CD4-positive, alpha-beta T cell treated with Interleukin-12 subunit alpha and Interleukin-12 subunit beta, for 1 hour (primary cell): Measurements from ENCODE around the gene BCAS1.

Source experiments
- DNase-seq: peaks from one replicate; pipeline ENCODE4 v3.0.0-alpha.2; 2020

BCAS1 gene

DNA sequence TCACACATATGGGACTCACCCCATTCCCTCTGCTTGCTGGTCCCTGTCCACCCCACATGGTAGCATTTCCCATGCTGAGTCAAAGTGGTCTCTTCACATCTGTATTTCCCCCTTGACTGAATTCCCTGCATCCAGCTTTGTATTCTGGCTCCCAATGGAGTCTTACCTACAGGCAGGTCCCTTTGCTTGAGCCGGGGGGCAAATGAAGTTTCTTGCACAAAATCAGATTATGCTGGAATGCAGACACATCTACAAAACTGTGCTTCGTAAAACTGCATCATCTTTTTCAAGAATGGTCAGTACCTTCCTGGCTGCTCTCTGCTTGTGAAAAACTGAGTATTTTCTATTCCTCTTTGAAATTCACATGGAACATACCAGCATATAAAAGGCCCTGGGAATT, 32.1 kb upstream of the BCAS1 start:
- no peak for DNase-seq

DNA sequence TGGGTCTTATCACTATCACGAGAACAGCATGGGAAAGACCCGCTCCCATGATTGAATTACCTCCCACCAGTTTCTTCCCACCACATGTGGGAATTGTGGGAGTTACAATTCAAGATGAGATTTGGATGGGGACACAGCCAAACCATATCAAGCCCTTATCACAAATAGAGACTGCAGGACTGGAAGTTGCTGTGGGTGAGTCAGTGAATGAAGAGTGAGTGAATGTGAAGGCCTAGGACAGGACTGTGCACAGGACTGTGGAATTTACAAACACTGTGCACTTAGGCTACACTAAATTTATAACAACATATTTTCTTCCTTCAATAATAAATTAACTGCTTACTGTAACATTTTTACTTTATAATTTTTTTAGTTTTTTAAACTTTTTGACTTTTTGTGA, 30.2 kb upstream of the BCAS1 start:
- no peak for DNase-seq

DNA sequence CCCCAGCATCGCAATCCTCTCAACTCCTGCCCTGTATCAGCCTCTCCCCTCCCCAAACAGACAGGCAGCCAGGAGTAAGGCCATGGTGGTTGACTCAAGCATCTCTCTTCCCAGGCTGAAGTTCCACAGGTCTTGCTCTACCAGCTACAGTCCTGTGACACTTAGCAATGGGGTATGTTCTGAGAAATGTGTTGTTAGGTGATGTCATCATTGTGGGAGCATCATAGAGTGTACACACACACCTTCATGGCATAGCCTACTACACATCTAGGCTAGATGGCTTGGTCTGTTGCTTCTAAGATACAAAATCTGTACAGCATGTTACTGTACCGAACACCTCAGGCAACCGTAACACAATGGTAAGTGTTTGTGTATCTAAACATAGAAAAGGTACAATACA, 29.5 kb upstream of the BCAS1 start:
- no peak for DNase-seq

DNA sequence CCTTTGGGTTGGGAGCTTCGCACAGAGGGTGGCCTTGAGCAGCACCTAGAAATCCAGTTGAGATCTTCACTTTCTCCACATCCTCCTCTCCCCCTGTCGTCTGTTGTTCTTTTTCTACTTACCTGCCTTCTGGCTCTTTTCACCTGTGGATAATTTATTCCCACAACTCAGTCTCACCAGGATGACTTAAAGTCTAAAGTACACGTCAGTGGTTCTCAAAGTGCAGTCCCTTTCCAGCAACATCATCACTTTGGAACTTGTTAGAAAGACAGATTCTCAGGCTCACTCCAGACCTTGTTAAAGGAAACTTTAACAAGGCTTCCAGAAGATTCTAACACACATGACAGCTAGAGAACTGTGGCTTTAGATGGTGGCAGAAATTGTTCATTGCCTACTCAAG, 27.7 kb upstream of the BCAS1 start:
- no peak for DNase-seq

DNA sequence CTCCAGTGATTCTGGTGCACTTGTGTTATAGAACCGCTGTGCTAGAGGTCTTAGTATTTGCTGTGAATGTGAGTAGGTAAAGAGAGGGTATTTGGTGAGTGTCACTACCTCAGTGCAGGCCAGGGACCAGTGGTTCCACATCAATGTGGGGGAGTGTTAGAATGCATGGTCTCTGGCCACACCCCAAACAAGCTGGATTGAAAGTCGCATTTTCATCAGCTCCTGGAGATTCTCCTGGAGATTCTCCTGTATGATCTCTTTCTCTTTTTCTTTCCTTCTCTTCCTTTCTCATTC, 26.8 kb upstream of the BCAS1 start:
- DNase-seq: no peak

DNA sequence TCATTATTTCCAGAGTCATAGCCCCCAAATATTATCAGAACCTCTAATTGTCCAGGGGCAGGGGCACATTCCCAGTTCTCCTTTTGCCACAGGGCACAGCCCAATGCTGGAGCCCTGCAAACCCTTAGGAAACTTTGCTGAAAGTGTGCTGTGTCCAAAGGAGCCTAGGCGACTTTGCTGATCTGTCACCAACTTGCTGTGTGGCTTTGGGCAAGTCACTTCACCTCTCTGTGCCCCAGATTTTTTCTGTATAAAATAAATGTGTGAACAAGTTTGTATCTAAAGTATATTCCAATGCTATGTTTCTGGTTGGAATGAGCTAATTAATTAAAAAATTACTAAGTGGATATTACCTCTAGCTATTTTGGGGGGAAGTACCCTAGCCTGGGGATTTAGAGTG, 25.4 kb upstream of the BCAS1 start:
- DNase-seq: no peak

DNA sequence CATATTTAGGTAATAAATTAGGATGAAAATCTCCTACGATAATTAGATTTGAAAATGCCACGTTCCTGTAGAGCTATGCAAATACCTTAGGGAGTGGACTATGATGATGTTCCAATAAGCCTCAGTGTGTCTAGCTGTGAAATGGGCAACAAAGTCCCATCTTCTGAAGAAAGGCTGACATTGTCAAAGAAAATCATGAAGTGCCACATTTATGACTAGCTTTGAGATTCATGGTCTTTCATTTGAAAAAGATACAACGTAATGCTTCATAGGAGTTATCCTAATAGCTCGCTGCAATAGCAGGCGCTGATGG, 23.8 kb upstream of the BCAS1 start:
- no peak for DNase-seq

DNA sequence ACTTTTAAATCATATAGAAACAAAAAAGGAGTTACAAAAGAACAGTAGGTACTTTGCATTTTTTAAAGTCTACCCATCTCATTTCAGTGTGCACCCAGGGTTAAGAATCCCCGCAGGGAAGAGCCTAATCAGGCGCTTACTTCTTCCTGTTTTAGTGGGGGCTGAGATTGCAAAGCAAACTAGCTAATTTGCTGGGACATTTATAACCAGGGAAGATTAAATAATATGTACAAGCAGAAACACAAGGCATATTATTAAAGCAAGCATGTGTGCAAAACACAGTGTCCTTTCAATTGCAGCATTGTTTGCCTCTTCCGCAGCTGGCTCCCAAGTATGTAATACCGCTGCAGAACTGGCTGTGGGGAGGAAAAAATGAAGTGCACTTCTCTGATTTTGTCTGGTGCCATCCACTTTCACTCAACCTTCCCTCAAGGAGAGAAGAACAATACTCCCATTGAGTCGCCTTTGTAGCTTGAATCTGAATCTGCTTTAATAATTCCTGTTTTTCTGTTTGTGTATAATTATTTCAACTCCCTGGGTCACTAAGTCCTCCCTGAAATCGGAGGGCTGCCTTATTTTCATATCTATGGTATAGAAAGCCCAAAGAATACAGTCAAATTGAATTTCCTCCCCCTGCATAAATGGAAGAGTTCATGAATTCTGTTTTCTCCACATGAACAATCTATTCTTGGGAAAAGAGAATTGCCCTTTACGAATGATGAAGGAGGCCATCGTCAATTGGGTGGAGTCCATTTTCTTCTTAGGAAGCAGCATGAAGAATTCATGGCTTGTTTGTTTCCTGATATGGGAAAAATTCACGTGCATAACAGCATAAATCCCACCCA, 23.3 kb upstream of the BCAS1 start:
- no peak for DNase-seq

DNA sequence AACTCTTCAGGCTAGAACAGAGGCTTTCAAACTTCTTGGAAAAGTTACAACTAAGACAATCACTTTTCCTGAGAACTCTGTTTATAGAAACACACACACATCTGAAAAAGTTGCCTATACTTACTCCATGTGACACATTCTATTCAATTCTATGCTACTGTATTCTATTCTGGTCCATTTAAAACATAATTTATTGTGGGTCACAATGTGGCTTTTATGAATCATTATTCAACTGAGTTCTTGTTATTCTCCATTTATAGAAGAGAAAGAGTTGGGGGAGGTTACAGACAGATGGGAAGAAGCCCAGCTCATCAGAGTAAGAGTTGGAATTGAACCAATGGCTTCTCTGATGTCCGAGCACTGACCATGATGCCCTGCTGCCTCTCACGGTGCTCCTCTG, 21.6 kb upstream of the BCAS1 start:
- DNase-seq: no peak

DNA sequence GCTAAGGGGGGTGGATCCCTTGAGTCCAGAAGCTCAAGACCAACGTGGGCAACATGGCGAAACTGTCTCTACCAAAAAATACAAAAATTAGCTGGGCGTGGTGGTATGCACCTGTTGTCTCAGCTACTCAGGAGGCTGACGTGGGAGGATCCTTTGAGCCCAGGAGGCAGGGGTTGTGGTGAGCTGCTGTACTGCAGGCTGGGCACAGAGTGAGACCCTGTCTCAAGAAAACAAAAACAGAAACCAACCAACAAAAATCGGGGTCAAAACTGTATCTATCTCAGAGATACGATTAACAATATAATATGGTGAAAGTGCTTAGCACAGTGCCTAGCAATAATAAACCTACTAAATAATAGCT, 20.7 kb upstream of the BCAS1 start:
- no peak for DNase-seq

DNA sequence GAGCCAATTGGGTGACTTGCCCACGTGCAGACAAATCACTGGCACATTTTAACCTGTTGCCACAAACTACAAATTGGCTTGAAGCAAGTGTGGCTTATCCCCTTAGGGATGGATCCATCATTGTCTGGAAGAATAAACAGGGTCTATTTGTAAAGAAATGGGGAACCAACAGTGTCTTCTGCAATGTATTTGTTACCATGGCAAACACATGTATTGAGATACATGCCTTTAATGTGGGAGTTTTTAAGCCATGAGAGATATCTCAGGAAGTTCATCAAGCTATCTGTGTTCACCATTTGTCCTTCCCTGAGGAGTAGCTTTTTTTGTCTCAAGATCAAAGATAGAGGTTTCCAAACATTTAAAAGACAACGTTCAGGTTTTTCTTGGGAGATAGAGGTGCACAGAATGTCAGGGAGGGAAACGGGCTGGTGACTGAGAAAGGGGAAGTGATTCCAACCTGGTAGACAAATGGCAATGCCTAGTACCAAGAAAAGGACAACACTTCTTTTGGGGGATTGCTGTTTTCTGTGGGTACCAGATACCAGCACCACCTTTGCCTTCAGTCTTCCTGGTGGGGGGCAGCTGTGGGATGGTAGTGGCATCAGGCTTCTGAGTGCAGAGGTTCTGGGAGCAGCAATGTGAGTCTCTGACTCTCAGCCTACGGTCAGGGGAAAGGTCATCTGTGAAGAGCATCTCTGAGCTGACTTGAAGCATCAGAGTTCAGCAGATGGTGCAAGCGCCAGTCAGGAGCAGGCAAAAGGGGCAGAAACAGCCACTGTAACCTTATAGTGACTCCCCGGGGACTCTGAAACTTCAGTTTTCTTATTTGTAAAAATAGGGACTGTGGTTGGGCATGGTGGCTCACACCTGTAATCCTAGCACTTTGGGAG, 20.1 kb upstream of the BCAS1 start:
- no peak for DNase-seq

DNA sequence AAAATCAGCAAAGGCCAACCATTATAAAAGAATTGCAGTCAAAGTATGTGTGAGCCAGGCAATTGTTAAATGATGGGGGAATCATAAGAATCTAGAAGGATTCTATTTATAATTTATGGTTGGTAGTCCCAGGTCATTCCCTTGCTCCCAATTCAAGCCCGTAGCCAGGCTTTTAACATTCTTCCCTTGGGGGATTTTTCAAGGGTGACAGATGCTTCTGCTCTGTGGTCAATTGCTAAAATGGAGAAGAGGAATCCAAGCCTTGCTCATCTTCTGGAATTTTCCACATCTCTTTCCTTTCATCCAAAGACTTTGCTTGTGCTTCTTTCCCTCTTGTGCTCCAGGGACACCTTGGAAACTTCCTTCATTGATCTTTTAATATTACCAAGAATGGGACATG, 18.0 kb upstream of the BCAS1 start:
- DNase-seq: no peak

DNA sequence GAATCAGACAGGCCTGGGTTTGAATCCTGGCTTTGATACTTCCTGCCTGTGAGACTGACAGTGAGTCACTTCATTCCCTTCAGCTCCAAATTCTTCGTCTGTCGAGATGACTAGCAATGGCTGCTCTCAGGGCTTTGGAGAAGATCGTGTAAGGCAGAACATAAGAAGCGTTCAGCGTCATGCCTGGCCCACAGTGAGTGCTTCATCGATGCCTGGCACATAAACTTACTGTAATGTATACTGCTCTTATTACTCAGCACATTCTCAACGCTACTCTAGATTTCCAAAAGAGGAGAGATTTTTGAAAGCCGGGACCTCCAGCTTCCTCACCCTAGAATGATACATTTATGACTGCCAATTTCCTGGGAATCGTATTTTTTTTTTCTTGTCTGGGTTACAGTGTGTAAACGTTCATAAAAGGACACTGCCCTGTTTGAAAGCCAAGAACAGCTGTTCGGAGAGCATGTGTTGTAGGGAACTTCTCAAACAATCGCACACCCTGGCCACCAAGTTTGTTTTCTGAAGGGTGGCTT, 16.2 kb upstream of the BCAS1 start:
- DNase-seq: no peak

DNA sequence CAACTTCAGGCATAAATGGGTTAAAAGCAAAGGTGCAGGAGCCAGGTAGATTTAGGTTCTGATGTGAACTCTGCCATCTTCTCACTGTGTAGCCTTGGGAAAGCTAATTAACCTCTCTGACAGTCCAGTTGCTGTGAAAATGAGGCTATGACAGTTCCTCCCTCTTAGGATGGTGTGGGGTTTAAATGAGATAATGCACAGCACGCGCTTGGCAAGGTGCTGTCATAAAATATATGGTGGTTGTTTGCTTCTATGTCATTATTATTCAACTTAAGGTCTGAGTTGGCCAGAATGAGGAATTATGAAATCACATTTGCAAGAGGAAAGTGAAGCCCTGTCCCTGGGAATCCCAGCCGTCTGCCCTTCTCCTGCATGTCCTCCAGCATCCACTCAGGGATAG, 15.5 kb upstream of the BCAS1 start:
- no peak for DNase-seq

DNA sequence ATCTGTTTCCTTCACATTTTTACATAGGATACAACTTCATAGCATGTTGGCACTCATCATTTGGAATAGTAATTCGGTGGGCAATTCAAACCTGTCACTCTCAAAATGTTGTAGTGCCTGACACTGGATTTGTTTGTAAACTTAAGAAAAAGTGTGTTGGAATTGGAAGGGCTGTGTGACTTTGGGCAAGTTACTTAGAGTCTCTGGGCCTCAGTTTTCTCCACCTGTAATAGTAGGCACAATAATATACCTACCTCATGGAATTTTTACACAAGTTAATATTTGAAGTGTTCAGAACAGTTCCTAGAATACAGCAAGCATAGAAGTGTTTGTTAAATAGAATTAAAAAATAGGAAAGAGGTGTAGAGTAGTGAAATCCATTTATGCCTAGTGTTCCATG, 15.0 kb upstream of the BCAS1 start:
- no peak for DNase-seq

DNA sequence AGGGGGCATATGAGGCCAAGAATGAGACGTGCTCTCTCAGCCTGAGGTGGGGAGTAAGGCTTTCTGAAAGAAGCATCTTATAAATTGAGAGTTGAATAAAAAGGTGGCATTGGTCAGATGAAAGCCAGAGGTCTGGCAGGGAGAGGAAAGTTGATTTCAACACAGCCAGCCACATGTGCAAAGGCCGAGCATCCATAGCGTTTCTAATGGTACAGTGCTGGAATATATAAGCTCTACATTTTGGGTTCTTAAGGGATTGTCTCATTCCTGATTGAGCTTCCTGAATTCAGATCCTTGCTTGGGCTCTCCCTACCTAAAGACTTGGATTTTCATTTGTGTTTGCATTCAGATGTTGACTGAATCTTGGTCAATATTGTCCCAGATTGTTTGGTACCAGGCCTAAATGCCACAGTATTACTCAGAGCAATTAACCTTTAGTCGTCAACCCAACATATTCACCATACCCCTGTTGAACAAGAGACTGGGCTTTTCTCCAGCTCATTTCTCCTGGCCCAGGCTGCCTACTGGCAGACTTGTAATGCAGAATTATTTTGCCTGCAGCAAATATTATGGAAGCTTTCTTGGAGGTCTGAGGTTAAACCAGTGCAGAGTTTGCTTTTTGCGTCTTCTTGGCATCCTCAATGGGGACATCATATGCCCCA, 14.5 kb upstream of the BCAS1 start:
- DNase-seq: no peak

DNA sequence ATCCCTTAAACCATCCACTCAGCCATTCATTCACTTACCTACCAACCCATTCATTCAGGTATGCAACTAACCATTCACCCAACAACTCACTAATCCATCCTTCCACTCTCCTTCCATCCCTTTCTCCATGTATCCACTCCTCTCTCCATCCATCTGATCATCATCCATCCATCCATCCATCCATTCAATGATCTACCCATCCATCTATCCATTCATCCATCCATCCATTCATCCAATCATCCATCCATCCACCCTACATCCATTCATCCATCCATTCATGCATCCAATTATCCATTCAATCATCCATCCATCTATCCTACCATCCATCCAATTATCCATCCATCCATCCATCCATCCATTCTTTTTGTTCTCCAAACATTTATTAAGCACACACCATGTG, 13.8 kb upstream of the BCAS1 start:
- DNase-seq: no peak

DNA sequence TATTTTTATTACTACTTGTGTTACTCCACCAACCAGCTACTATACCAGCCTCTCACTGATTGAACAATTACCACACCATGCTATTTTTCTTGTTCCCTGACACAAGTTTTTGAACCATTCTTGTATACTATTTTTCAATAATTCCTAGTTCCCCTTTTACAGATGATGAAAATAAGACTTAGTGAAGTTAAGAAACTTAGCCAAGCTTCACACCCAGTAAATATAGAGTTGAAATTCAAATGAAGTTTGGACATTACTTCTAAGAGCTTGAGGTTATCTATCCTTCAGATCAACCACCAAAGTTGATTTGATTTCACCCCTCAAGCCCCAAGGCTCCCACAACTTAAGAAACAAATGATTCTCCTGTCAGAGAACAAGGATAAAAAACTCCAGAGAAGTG, 13.1 kb upstream of the BCAS1 start:
- no peak for DNase-seq

DNA sequence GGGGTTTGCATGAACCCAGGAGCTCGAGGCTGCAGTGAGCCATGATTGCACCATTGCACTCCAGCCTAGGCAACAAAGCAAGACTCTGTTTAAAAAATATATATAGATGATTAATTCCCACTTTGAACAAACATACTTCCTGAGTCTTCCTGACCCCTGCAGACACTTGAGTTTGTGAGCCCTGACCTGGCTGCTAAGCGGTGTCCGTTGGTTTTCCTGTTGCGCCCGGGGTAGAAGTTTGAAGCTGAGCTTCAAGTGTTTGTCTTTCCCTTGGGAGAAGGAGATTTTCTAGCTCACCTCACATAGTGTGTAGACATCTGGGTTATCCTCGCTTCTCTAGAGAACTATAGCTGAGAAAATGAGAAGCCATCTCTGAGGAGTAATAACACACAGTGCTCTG, 11.7 kb upstream of the BCAS1 start:
- no peak for DNase-seq

DNA sequence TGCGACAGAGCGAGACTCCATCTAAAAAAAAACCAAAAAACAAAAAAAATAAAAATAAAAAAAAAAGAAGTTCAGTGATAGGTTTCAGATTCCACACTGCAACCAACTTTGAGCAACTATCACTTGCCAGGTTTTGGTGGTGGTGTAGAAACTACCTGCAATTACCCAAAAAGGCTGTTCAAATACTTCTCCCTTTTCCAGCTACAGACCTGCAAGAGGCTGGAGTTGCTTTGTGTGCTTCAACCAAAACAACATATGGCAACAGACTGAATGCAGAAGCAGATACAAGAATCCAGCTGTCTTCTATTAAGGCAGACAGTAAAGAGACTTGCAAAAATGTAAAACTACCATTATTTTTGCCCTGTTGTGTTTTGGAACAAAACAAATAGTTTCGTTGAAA, 9.3 kb upstream of the BCAS1 start:
- DNase-seq: no peak

DNA sequence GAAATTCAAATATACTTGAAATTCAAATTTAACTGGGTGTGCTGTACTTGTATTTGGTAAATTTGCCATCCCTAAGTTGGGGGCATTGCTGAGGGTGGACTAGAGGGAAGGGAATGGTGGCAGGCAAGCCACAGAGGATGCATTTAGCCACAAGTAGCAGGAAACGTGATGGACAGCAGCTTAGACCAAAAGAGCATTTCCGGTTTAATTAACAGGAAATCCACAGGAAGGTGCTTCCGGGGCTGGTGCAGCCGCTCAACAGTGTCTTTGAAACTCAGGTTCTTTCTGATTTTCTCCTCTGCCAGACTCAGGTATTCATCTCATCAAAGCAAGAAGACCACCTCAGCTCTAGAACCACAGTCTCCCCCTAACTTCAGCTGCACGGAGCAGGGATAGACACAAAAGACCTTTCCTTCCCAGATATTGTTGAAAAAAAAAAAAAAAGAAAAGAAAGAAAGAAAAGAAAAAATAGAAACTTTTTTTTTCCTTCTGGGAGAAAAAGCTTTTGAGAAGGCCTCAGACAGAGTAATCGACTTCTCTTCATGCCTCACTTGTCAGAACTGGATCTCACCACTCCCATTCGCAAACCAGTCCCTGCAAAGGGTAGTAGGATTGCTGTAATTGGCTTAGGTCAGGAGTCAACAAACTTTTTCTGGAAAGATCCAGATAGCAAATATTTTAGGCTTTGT, 8.0 kb upstream of the BCAS1 start:
- peak; percentile 33 for DNase-seq

DNA sequence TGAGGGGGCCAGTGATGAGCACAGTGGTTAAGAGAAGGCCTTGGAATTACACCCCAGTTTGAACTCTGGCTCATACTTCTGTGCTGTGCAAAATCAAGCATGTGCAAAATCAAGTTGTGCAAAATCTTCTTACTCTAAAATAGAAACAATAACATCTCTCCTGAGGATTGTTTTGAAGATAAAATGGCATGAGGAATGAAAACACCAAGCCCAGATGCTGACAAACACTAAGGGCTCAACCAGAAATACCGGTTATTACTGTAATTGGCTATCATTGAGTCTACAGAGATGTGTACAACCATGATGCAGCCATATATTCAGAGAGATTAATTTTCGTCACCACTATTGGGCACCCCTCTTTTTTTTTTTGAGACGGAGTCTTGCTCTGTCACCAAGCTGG, 5.9 kb upstream of the BCAS1 start:
- DNase-seq: no peak

DNA sequence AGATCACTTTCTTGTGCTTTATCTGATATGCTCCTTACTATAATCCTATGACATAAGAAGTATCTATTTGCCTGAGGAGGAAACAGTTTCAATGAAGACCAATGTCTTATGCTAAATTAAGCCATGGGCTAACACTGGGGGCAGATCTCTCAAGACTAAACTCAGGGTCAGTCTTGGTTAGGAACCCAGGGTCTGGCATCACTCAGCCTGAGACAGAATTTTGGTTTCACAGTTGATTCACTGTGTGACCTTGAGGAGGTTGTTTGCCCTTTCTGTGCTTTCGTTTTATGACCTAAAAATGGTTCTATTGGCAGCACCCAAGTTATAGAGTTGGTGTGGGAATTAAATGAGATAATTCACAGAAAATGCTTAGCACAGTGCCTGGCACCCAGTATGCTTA, 4.9 kb upstream of the BCAS1 start:
- DNase-seq: no peak

DNA sequence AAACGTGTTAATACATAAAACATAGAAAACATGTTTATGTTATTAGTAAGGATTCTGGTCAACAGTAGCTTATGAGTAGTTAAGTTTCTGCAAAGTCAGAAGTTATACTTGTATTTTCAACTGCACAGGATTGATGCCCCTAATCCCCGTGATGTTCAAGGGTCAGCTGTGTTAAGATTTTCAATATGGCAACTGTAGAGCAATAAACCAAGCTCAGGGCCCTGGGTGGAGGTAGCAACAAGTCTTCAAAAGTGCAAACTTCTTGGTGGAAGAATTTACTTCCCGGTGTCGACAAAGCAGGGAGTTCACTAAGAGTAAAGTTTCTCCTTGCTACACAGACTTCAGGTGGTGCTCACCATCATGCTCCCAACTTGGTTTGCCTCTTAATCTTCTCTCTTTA, 4.1 kb upstream of the BCAS1 start:
- no peak for DNase-seq
